IPS-15b (cell line): ENCODE results near the gene ZPBP.

ENCODE experiments used
- H3K27me3 ChIP-seq: one replicate; pipeline ENCODE4 v1.6.1; 2013; ENCODE audit warnings: low read length; ENCODE audit not compliant: control insufficient read depth, insufficient read depth
- H3K36me3 ChIP-seq: one replicate; pipeline ENCODE4 v1.6.1; 2013; ENCODE audit warnings: low read length; ENCODE audit not compliant: control insufficient read depth, insufficient read depth
- H3K4me1 ChIP-seq: one replicate; pipeline ENCODE4 v1.6.1; 2013; ENCODE audit warnings: mild to moderate bottlenecking, low read length; ENCODE audit not compliant: control insufficient read depth, insufficient read depth
- H3K4me3 ChIP-seq: one replicate; pipeline ENCODE4 v1.5.1; 2013; ENCODE audit warnings: low read depth, low read length
- H3K9ac ChIP-seq: one replicate; pipeline ENCODE4 v1.6.1; 2013; ENCODE audit warnings: low read depth, mild to moderate bottlenecking, low read length
- H3K9me3 ChIP-seq: one replicate; pipeline ENCODE4 v1.6.1; 2013; ENCODE audit warnings: mild to moderate bottlenecking, low read length; ENCODE audit not compliant: control insufficient read depth, insufficient read depth

Gene ZPBP

DNA sequence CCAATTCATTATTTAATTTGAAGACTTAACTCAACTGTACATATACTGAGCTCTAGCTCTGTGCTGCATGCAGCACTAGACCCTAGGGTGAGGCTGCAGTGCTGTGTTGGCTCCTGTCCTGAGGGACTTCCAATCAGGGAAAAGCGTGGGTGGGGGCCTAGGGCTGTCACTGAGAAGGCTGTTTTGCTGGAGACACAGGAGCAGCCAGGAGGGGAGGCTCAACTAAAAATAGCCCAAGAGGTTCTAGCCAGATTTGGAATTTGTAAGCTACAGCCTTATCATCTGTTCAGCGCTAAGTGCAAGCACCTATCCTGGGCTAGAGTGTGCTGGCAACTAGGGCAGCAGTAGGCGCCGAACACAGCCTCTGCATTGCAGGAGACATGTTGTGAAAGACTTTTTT is 198.5 kb downstream of the ZPBP start:
- H3K9ac ChIP-seq = no peak overlapping the region
- peaks cover 3% of the 10 kb centered on the region for H3K4me1 ChIP-seq
- H3K27me3 ChIP-seq = no peaks in the 10 kb centered on the region
- H3K9me3 ChIP-seq = no peaks in the 10 kb centered on the region
- H3K36me3 ChIP-seq = no peaks in the 10 kb centered on the region
- no peak overlapping the region for H3K4me3 ChIP-seq

DNA sequence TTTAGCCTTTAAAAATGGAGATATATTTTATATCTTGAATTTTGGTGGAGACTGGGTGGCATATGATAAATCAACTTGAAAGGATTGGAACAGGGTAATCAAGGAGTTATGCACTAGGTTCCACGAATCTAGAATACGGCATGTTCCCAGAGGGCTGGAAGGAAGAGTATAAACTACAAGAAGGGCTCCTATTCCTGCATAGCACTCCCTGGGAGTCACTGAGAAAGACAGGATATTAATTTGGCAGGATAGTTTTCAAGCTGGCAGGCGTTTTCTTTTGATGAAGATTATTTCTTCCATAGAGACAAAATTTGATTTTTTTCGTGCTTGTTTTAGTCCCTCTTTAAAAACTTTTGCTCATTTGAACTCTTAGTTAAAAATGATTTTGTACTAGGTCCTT is 199.9 kb downstream of the ZPBP start:
- Histone ChIP-seq H3K9me3 (no peaks in the 10 kb centered on the region), H3K36me3 (no peaks in the 10 kb centered on the region), H3K4me3 (no peak overlapping the region), H3K9ac (no peak overlapping the region), H3K27me3 (no peaks in the 10 kb centered on the region), H3K4me1 (peaks cover 3% of the 10 kb centered on the region)

DNA sequence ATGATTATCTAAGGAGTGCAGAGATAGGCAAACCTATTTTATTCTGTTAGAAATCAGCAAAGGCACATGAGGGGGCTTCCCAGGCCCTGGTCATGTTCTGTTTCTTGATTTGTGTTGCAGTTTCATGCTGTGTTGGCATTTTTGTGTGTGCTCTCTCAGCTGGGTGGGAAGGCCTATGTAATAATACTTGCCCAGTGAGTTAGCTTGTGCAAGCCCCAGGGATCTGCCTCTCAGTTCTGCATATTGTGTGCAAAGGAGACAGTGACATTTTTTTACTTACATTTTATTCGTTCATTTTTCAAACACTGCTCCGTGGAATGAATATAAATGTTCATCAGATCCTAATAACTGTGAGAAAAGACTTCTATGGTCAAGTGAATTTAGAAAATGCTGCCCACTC is 200.6 kb downstream of the ZPBP start:
- no peaks in the 10 kb centered on the region for H3K9me3 ChIP-seq
- H3K9ac ChIP-seq = no peak overlapping the region
- H3K27me3 ChIP-seq = no peaks in the 10 kb centered on the region
- H3K4me1 ChIP-seq = peaks cover 3% of the 10 kb centered on the region
- no peaks in the 10 kb centered on the region for H3K36me3 ChIP-seq
- no peak overlapping the region for H3K4me3 ChIP-seq
